Epithelial cell of esophagus (primary cell): ENCODE results near the gene ARAP3.

Source experiments
- DNase-seq: peaks from one replicate; pipeline ENCODE4 v3.0.0; 2010; ENCODE audit warnings: low read depth
- H3K4me3 ChIP-seq: 2 replicates; pipeline ENCODE4 v1.5.1; 2011; ENCODE audit warnings: mild to moderate bottlenecking, low read length, control low read depth
- CTCF ChIP-seq: IDR thresholded peaks from 2 replicates; pipeline ENCODE4 v1.5.1; 2011; ENCODE audit warnings: low read depth, mild to moderate bottlenecking, low read length, control low read depth, inconsistent platforms; ENCODE audit not compliant: insufficient read depth; ENCODE audit errors: missing control alignments

Gene ARAP3

GRCh38 chr5:141662028-141662427 lies 20.0 kb downstream of the ARAP3 start:
- DNase-seq, result no peak
- H3K4me3 ChIP-seq, result no peak overlapping the region
- no peak for TF ChIP-seq CTCF

- peak; percentile 80 for DNase-seq
- no peak overlapping the region for H3K4me3 ChIP-seq
- TF ChIP-seq CTCF, result no peak
These were observed 24.0 kb downstream of the ARAP3 start for GRCh38 chr5:141657937-141658545.

GRCh38 chr5:141657404-141657803 lies 24.6 kb downstream of the ARAP3 start:
- no peak for TF ChIP-seq CTCF
- H3K4me3 ChIP-seq, result no peak overlapping the region
- no peak for DNase-seq

- TF ChIP-seq CTCF, result no peak
- H3K4me3 ChIP-seq, result no peak overlapping the region
These were observed 25.6 kb downstream of the ARAP3 start for GRCh38 chr5:141656396-141656795.

GRCh38 chr5:141655020-141655419 lies 27.0 kb downstream of the ARAP3 start:
- no peak for DNase-seq
- H3K4me3 ChIP-seq, result no peak overlapping the region
- TF ChIP-seq CTCF, result no peak

More at GRCh38 chr5:141656396-141656795, 25.6 kb downstream of the ARAP3 start:
- DNase-seq, result no peak

- no peak for TF ChIP-seq CTCF
- DNase-seq, result peak; percentile 22
- H3K4me3 ChIP-seq, result no peak overlapping the region
These were observed 27.7 kb downstream of the ARAP3 start for GRCh38 chr5:141654298-141654697.

- no peak for TF ChIP-seq CTCF
- peak overlapping the region; percentile 76 for H3K4me3 ChIP-seq
- DNase-seq, result peak; percentile 49
These were observed 30.3 kb downstream of the ARAP3 start for GRCh38 chr5:141651728-141652105.
